ENCODE results near the gene MIER2. TPM values are rescaled to one million over a fixed set of nuclear protein-coding genes. Genes with fewer than 3 reads are reported as not detected.
A peak's percentile ranks its signal among the peaks of the same experiment; 100 is the strongest.

Gene MIER2
- polyA plus RNA-seq, 1 of the 3 experiments (the other 2 are of a cell fraction) = 15.9 TPM

- no peak overlapping the region for H3K27ac ChIP-seq (ENCODE audit: low read depth in 2 of 2, low read length in 1 of 2)
- H3K4me1 ChIP-seq (ENCODE audit: control insufficient read depth in 1 of 2, insufficient read depth in 2 of 2, low read depth in 1 of 2, low read length in 1 of 2) = no peaks in the 10 kb centered on the region
- no peaks in the 10 kb centered on the region for H3K9me2 ChIP-seq
- no peak overlapping the region for H2AFZ ChIP-seq (ENCODE audit: low read depth)
- no peak for TF ChIP-seq RAD21 (IDR thresholded peaks at IDR 0.05; ENCODE audit: low read length)
- POLR2A ChIA-PET = no interaction called here
- no peaks in the 10 kb centered on the region for H4K20me1 ChIP-seq (ENCODE audit: insufficient read depth)
- H3K4me3 ChIP-seq (ENCODE audit: low read depth in 2 of 2, low read length in 1 of 2) = no peak overlapping the region
- H3F3A ChIP-seq (replicated peaks; ENCODE audit: insufficient read depth) = no peaks in the 10 kb centered on the region
- no peaks in the 10 kb centered on the region for H3K27me3 ChIP-seq (ENCODE audit: insufficient read depth)
- 93% methylated on average over 8 of the region's 26 CpGs for WGBS (ENCODE audit: low lambda C conversion rate)
- peak; percentile 22 for DNase-seq
- H3K36me3 ChIP-seq (replicated peaks in 1 of 2; ENCODE audit: control insufficient read depth in 1 of 2, insufficient read depth in 2 of 2, low read length in 1 of 2) = peaks cover 0 to 48% of the 10 kb centered on the region in 2 experiments
- H3K9me3 ChIP-seq = no peaks in the 10 kb centered on the region
- H3K9ac ChIP-seq = no peak overlapping the region
- no peak overlapping the region for H3K4me2 ChIP-seq
- H3K79me2 ChIP-seq (ENCODE audit: insufficient read depth) = 0 out of 2 replicates have a peak, but pooled peaks cover 4% of the 10 kb centered on the region
- CTCF ChIA-PET = no interaction called here
Observed at GRCh38 chr19:307111-307531, 37.5 kb downstream of the MIER2 start.

- peaks cover 0 to 43% of the 10 kb centered on the region in 2 experiments for H3K36me3 ChIP-seq (replicated peaks in 1 of 2; ENCODE audit: control insufficient read depth in 1 of 2, insufficient read depth in 2 of 2, low read length in 1 of 2)
- H4K20me1 ChIP-seq (ENCODE audit: insufficient read depth) = no peaks in the 10 kb centered on the region
- H3K4me2 ChIP-seq = no peak overlapping the region
- H3K79me2 ChIP-seq (ENCODE audit: insufficient read depth) = 0 out of 2 replicates have a peak, but pooled peaks cover 4% of the 10 kb centered on the region
- H3F3A ChIP-seq (replicated peaks; ENCODE audit: insufficient read depth) = no peaks in the 10 kb centered on the region
- H3K9me3 ChIP-seq = no peaks in the 10 kb centered on the region
- CTCF ChIA-PET = no interaction called here
- H3K9me2 ChIP-seq = no peaks in the 10 kb centered on the region
- no peak overlapping the region for H2AFZ ChIP-seq (ENCODE audit: low read depth)
- no peak for TF ChIP-seq PBX3 (IDR thresholded peaks at IDR 0.05)
- no peak for TF ChIP-seq CHD2 (IDR thresholded peaks at IDR 0.05; ENCODE audit: low read length, partially characterized antibody)
- no peak for TF ChIP-seq RXRA (IDR thresholded peaks at IDR 0.05; ENCODE audit: borderline replicate concordance, low read depth)
- TF ChIP-seq JUND (IDR thresholded peaks at IDR 0.05) = no peak
- TF ChIP-seq FOXJ3 (CRISPR knock-in tag; IDR thresholded peaks at IDR 0.05) = no peak
- no peak for TF ChIP-seq ELF1 (IDR thresholded peaks at IDR 0.05)
- TF ChIP-seq NFIC (IDR thresholded peaks at IDR 0.05; ENCODE audit: borderline replicate concordance) = no peak
- TF ChIP-seq GATA2 (CRISPR knock-in tag; IDR thresholded peaks at IDR 0.05) = no peak
- no peak for TF ChIP-seq ZBTB33 (IDR thresholded peaks at IDR 0.05; ENCODE audit: borderline replicate concordance, low read depth)
- no peak for TF ChIP-seq MEF2A (IDR thresholded peaks at IDR 0.05; ENCODE audit: borderline replicate concordance, low read depth)
- no peak for TF ChIP-seq CTCF (IDR thresholded peaks at IDR 0.05)
- TF ChIP-seq RFX5 (IDR thresholded peaks at IDR 0.05; ENCODE audit: low read length) = no peak
- no peak for TF ChIP-seq RAD21 (IDR thresholded peaks at IDR 0.05; ENCODE audit: low read length)
- no peak for TF ChIP-seq GABPA (IDR thresholded peaks at IDR 0.05; ENCODE audit: low read depth)
- TF ChIP-seq POLR2AphosphoS5 (IDR thresholded peaks at IDR 0.05; ENCODE audit: low read depth, low read length) = no peak
- no peak for TF ChIP-seq FOSL2 (IDR thresholded peaks at IDR 0.05; ENCODE audit: borderline replicate concordance, low read depth)
- TF ChIP-seq FOXM1 (IDR thresholded peaks at IDR 0.05; ENCODE audit: low read depth) = no peak
- no peak for TF ChIP-seq EZH2phosphoT487 (IDR thresholded peaks at IDR 0.05; ENCODE audit: borderline replicate concordance, low read depth)
- no peak for TF ChIP-seq TAF1 (IDR thresholded peaks at IDR 0.05; ENCODE audit: borderline replicate concordance, low read depth, low read length)
- DNase-seq = peak; percentile 23
- H3K9ac ChIP-seq = no peak overlapping the region
- H3K4me1 ChIP-seq (ENCODE audit: control insufficient read depth in 1 of 2, insufficient read depth in 2 of 2, low read depth in 1 of 2, low read length in 1 of 2) = no peaks in the 10 kb centered on the region
- no peaks in the 10 kb centered on the region for H3K27me3 ChIP-seq (ENCODE audit: insufficient read depth)
- no peak overlapping the region for H3K27ac ChIP-seq (ENCODE audit: low read depth in 2 of 2, low read length in 1 of 2)
- H3K4me3 ChIP-seq (ENCODE audit: low read depth in 2 of 2, low read length in 1 of 2) = no peak overlapping the region
- POLR2A ChIA-PET = no interaction called here
- WGBS (ENCODE audit: low lambda C conversion rate) = 95% methylated on average over 25 of the region's 50 CpGs
Observed at GRCh38 chr19:306151-306900, 38.3 kb downstream of the MIER2 start.
